Prostate gland (tissue), 2 donors: ENCODE data around the gene SEMA5A.

Experiments used
- CTCF ChIP-seq, 4 experiments: fragments of 200-600 bp in 2 of 4; fragments of 450-650 bp in 2 of 4; sonication (generic) in 2 of 4; IDR thresholded peaks; 1 replicate in 3 of 4; 2 replicates in 1 of 4; pipeline ENCODE4 v1.5.1; 2016 to 2019; ENCODE audit warnings: antibody characterized with exemption in 4 of 4, mild to moderate bottlenecking in 2 of 4, moderate library complexity in 2 of 4
- POLR2A ChIP-seq: fragments of 450-650 bp; IDR thresholded peaks from one replicate; pipeline ENCODE4 v1.6.1; 2016; ENCODE audit warnings: antibody characterized with exemption, mild to moderate bottlenecking
- POLR2AphosphoS5 ChIP-seq: sonication (generic); formaldehyde crosslinking; IDR thresholded peaks from one replicate; pipeline ENCODE4 v1.6.1; 2017; ENCODE audit warnings: antibody characterized with exemption

- TF ChIP-seq POLR2AphosphoS5, result no peak
- no peak for TF ChIP-seq CTCF (IDR thresholded peaks at IDR 0.05)
- TF ChIP-seq POLR2A, result no peak
Measured at GRCh38 chr5:9294793-9295465, 250.9 kb downstream of the SEMA5A start.
